ENCODE measurements around the gene CAMTA1. TPM values are rescaled to one million over a fixed set of nuclear protein-coding genes. Genes with fewer than 3 reads are reported as not detected.
A peak's percentile ranks its signal among the peaks of the same experiment; 100 is the strongest.

CAMTA1 gene
- polyA plus RNA-seq, 1 of the 3 experiments (the other 2 are of a cell fraction), result 63.1 TPM

GRCh38 chr1:6771441-6771769 lies 13.8 kb upstream of the CAMTA1 start:
- ChIA-PET POLR2A (interaction anchor here (0.5 kb wide), 1 partner anchor 10 kb away, joined by 5 read pairs; no protein-coding TSS in a partner anchor), CTCF (no interaction called here)
- H4K20me1 ChIP-seq (ENCODE audit: insufficient read depth), result no peaks in the 10 kb centered on the region
- peaks cover 3 to 12% of the 10 kb centered on the region in 2 experiments; a peak in 2 of 4 replicates for H3K4me1 ChIP-seq (ENCODE audit: control insufficient read depth in 1 of 2, insufficient read depth in 2 of 2, low read depth in 1 of 2, low read length in 1 of 2)
- peaks cover 10% of the 10 kb centered on the region for H3F3A ChIP-seq (replicated peaks; ENCODE audit: insufficient read depth)
- no peaks in the 10 kb centered on the region for H3K79me2 ChIP-seq (ENCODE audit: insufficient read depth)
- DNase-seq, result no peak
- H3K4me3 ChIP-seq (ENCODE audit: low read depth in 2 of 2, low read length in 1 of 2), result no peak overlapping the region; a peak in 1 of 4 replicates
- 83% methylated on average over 7 of the region's 7 CpGs for WGBS (ENCODE audit: low lambda C conversion rate)
- peak overlapping the region; percentile 74; the same call in 1 of the 2 replicates for H3K4me2 ChIP-seq
- TF ChIP-seq CTCF (IDR thresholded peaks at IDR 0.05) (no peak), FOXM1 (IDR thresholded peaks at IDR 0.05; ENCODE audit: low read depth) (no peak), TEAD4 (IDR thresholded peaks at IDR 0.05; ENCODE audit: borderline replicate concordance, insufficient read depth) (no peak), FOXJ3 (CRISPR knock-in tag; IDR thresholded peaks at IDR 0.05) (no peak), ELF1 (IDR thresholded peaks at IDR 0.05) (no peak), EZH2phosphoT487 (IDR thresholded peaks at IDR 0.05; ENCODE audit: borderline replicate concordance, low read depth) (no peak), JUND (IDR thresholded peaks at IDR 0.05) (no peak), REST (IDR thresholded peaks at IDR 0.05; ENCODE audit: low read depth, low read length) (no peak), FOSL2 (IDR thresholded peaks at IDR 0.05; ENCODE audit: borderline replicate concordance, low read depth) (no peak), SMC3 (IDR thresholded peaks at IDR 0.05; ENCODE audit: low read depth, low read length) (no peak), RFX5 (IDR thresholded peaks at IDR 0.05; ENCODE audit: low read length) (no peak), GABPA (IDR thresholded peaks at IDR 0.05; ENCODE audit: low read depth) (no peak), SIN3A (IDR thresholded peaks at IDR 0.05; ENCODE audit: borderline replicate concordance, low read depth, low read length) (no peak), MEF2A (IDR thresholded peaks at IDR 0.05; ENCODE audit: borderline replicate concordance, low read depth) (no peak), GATA2 (CRISPR knock-in tag; IDR thresholded peaks at IDR 0.05) (no peak)
- TF ChIP-seq, protein P1, sequence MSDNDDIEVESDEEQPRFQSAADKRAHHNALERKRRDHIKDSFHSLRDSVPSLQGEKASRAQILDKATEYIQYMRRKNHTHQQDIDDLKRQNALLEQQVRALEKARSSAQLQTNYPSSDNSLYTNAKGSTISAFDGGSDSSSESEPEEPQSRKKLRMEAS (IDR thresholded peaks at IDR 0.05; ENCODE audit: low read depth), result no peak
- H3K9me2 ChIP-seq, result no peaks in the 10 kb centered on the region
- H3K27me3 ChIP-seq (ENCODE audit: insufficient read depth), result no peaks in the 10 kb centered on the region
- H3K9me3 ChIP-seq, result no peaks in the 10 kb centered on the region
- no peak overlapping the region for H2AFZ ChIP-seq (ENCODE audit: low read depth)
- no peaks in the 10 kb centered on the region for H3K36me3 ChIP-seq (replicated peaks in 1 of 2; ENCODE audit: control insufficient read depth in 1 of 2, insufficient read depth in 2 of 2, low read length in 1 of 2)
- H3K9ac ChIP-seq, result no peak overlapping the region
- H3K27ac ChIP-seq (ENCODE audit: low read depth in 2 of 2, low read length in 1 of 2), result peak overlapping the region in 1 of 2 experiments; percentile 68; a peak in 2 of 4 replicates
